Neural cell (in vitro differentiated cells): ENCODE results near the gene KIF18B. TPM values are rescaled to one million over a fixed set of nuclear protein-coding genes. Genes with fewer than 3 reads are reported as not detected.

Source experiments
- H2AFZ ChIP-seq: fragments of 200-600, 300-800 bp; sonication (generic), shearing (Covaris generic); 2 replicates; pipeline ENCODE4 v1.6.0; 2014; ENCODE audit warnings: low read depth, mild to moderate bottlenecking, antibody characterized with exemption, low read length, moderate library complexity
- H3F3A ChIP-seq: fragments of 200-600 bp; shearing (Covaris generic); 2 replicates; pipeline ENCODE4 v1.6.1; 2016; ENCODE audit warnings: mild to moderate bottlenecking, moderate library complexity, mixed read lengths, antibody characterized with exemption, low read length; ENCODE audit not compliant: insufficient read depth, poor library complexity, severe bottlenecking
- H3K27ac ChIP-seq: fragments of 200-600, 300-800 bp; sonication (generic), shearing (Covaris generic); 2 replicates; pipeline ENCODE4 v1.5.1; 2014; ENCODE audit warnings: mild to moderate bottlenecking, low read length, moderate library complexity
- H3K27me3 ChIP-seq: fragments of 300-800, 200-600 bp; sonication (generic), shearing (Covaris generic); 2 replicates; pipeline ENCODE4 v1.6.0; 2014; ENCODE audit warnings: mild to moderate bottlenecking, low read depth, low read length, moderate library complexity; ENCODE audit not compliant: insufficient read depth
- H3K36me3 ChIP-seq: fragments of 300-800, 200-600 bp; sonication (generic), shearing (Covaris generic); 2 replicates; pipeline ENCODE4 v1.5.1; 2014; ENCODE audit warnings: mild to moderate bottlenecking, antibody characterized with exemption, low read length, moderate library complexity; ENCODE audit not compliant: insufficient read depth
- H3K4me2 ChIP-seq: fragments of 300-800, 200-600 bp; sonication (generic), shearing (Covaris generic); 2 replicates; pipeline ENCODE4 v1.6.0; 2014; ENCODE audit warnings: mild to moderate bottlenecking, low read length
- H3K4me3 ChIP-seq: fragments of 300-800, 200-600 bp; sonication (generic), shearing (Covaris generic); 2 replicates; pipeline ENCODE4 v1.5.1; 2014; ENCODE audit warnings: mild to moderate bottlenecking, low read length, moderate library complexity
- H3K79me2 ChIP-seq: fragments of 200-600 bp; shearing (Covaris generic); replicated peaks from 2 replicates; pipeline ENCODE4 v1.6.0; 2014; ENCODE audit warnings: mild to moderate bottlenecking, low read length, moderate library complexity; ENCODE audit not compliant: insufficient read depth
- H3K9ac ChIP-seq: fragments of 300-800, 200-600 bp; sonication (generic), shearing (Covaris generic); 2 replicates; pipeline ENCODE4 v1.6.1; 2016; ENCODE audit warnings: mild to moderate bottlenecking, low read length, mixed read lengths
- H3K9me2 ChIP-seq: fragments of 200-600 bp; shearing (Covaris generic); 2 replicates; pipeline ENCODE4 v1.6.1; 2016; ENCODE audit warnings: mild to moderate bottlenecking, low read length, mixed read lengths; ENCODE audit not compliant: insufficient read depth
- H3K9me3 ChIP-seq: fragments of 200-600, 300-800 bp; sonication (generic), shearing (Covaris generic); 2 replicates; pipeline ENCODE4 v1.6.1; 2016; ENCODE audit warnings: mild to moderate bottlenecking, mixed run types, low read length, moderate library complexity, mixed read lengths
- H4K20me1 ChIP-seq: fragments of 200-600 bp; shearing (Covaris generic); 2 replicates; pipeline ENCODE4 v1.6.1; 2016; ENCODE audit warnings: mild to moderate bottlenecking, mixed run types; ENCODE audit not compliant: insufficient read depth
- CTCF ChIP-seq: fragments of 450-650 bp; IDR thresholded peaks from 2 replicates; pipeline ENCODE4 v1.5.1; 2014; ENCODE audit warnings: antibody characterized with exemption, mild to moderate bottlenecking, moderate library complexity; ENCODE audit not compliant: poor library complexity, severe bottlenecking
- EP300 ChIP-seq: fragments of 450-650 bp; conservative IDR thresholded peaks from 2 replicates; pipeline ENCODE4 v1.6.1; 2014; ENCODE audit warnings: antibody characterized with exemption, mild to moderate bottlenecking, moderate library complexity; ENCODE audit not compliant: poor library complexity, severe bottlenecking
- EZH2 ChIP-seq: fragments of 200-600, 300-800 bp; shearing (Covaris generic), sonication (generic); IDR thresholded peaks from 2 replicates; pipeline ENCODE4 v1.6.1; 2014; ENCODE audit warnings: antibody characterized with exemption, low read length, borderline replicate concordance, mild to moderate bottlenecking; ENCODE audit not compliant: insufficient read depth, poor library complexity, severe bottlenecking
- MXI1 ChIP-seq: fragments of 450-650 bp; conservative IDR thresholded peaks from 2 replicates; pipeline ENCODE4 v1.6.1; 2014; ENCODE audit warnings: antibody characterized with exemption, mild to moderate bottlenecking; ENCODE audit not compliant: poor library complexity, severe bottlenecking
- POLR2AphosphoS5 ChIP-seq: IDR thresholded peaks from 2 replicates; pipeline ENCODE4 v1.6.1; 2012
- RAD21 ChIP-seq: fragments of 450-650 bp; conservative IDR thresholded peaks from 2 replicates; pipeline ENCODE4 v1.6.1; 2014; ENCODE audit warnings: antibody characterized with exemption, mild to moderate bottlenecking, moderate library complexity
- REST ChIP-seq: IDR thresholded peaks from 2 replicates; pipeline ENCODE4 v1.6.1; 2012; ENCODE audit warnings: borderline replicate concordance
- SMC3 ChIP-seq: fragments of 450-650 bp; conservative IDR thresholded peaks from 2 replicates; pipeline ENCODE4 v1.6.1; 2014; ENCODE audit warnings: antibody characterized with exemption, mild to moderate bottlenecking, moderate library complexity; ENCODE audit not compliant: poor library complexity
- TAF1 ChIP-seq: IDR thresholded peaks from 2 replicates; pipeline ENCODE4 v1.6.1; 2012; ENCODE audit warnings: low read depth
- polyA plus RNA-seq: library from polyadenylated mRNA; depleted of rRNA; stranded (reverse); fragments of >200 nt; gene quantifications from 2 replicates; pipeline ENCODE4 v1.2.3, GENCODE V29; 2014

Gene KIF18B
- polyA plus RNA-seq, 1 donor from 2014 or later, result 0.10 TPM

- Histone ChIP-seq H3K9me2 (no peaks in the 10 kb centered on the region), H3K79me2 (no peaks in the 10 kb centered on the region), H4K20me1 (no peaks in the 10 kb centered on the region), H3K9ac (no peak overlapping the region), H3K4me2 (no peak overlapping the region), H3F3A (no peaks in the 10 kb centered on the region), H3K36me3 (no peaks in the 10 kb centered on the region), H3K9me3 (no peaks in the 10 kb centered on the region), H3K4me3 (no peak overlapping the region), H2AFZ (no peak overlapping the region), H3K27ac (no peak overlapping the region), H3K27me3 (no peaks in the 10 kb centered on the region)
- TF ChIP-seq EP300, result no peak
- TF ChIP-seq POLR2AphosphoS5, result no peak
- no peak for TF ChIP-seq MXI1
- no peak for TF ChIP-seq SMC3
- TF ChIP-seq TAF1, result no peak
- no peak for TF ChIP-seq CTCF
- TF ChIP-seq RAD21, result no peak
- no peak for TF ChIP-seq REST
- TF ChIP-seq EZH2, result no peak
Observed at GRCh38 chr17:44927696-44928095, 19.9 kb downstream of the KIF18B start.

GRCh38 chr17:44926821-44927525 lies 20.6 kb downstream of the KIF18B start:
- no peak overlapping the region for H3K9ac ChIP-seq
- H3K4me2 ChIP-seq, result no peak overlapping the region
- no peaks in the 10 kb centered on the region for H3K9me2 ChIP-seq
- TF ChIP-seq RAD21, result no peak
- TF ChIP-seq CTCF, result no peak
- TF ChIP-seq EZH2, result no peak
- no peak for TF ChIP-seq REST
- TF ChIP-seq POLR2AphosphoS5, result no peak
- no peak for TF ChIP-seq MXI1
- TF ChIP-seq EP300, result no peak
- no peak for TF ChIP-seq TAF1
- H3K9me3 ChIP-seq, result no peaks in the 10 kb centered on the region
- no peaks in the 10 kb centered on the region for H4K20me1 ChIP-seq
- no peaks in the 10 kb centered on the region for H3K27me3 ChIP-seq
- no peak overlapping the region for H3K27ac ChIP-seq
- no peaks in the 10 kb centered on the region for H3F3A ChIP-seq
- H3K36me3 ChIP-seq, result no peaks in the 10 kb centered on the region
- no peaks in the 10 kb centered on the region for H3K79me2 ChIP-seq
- H2AFZ ChIP-seq, result no peak overlapping the region
- no peak overlapping the region for H3K4me3 ChIP-seq
